K562 (cell line): ENCODE data around the gene WBP1L. TPM values are rescaled to one million over a fixed set of nuclear protein-coding genes. Genes with fewer than 3 reads are reported as not detected.

Experiments used
- ATAC-seq: fragments of 200-7000 bp; cut with Tn5 transposase; 3 replicates; pipeline ENCODE4 v1.9.1; 2020; ENCODE audit warnings: moderate library complexity
- BruUV-seq: library from RNA; stranded (reverse); fragments of 400-500 nt; replicated peaks from 2 replicates; lab custom pipeline; 2021; lab: Mats Ljungman, UMichigan
- CTCF ChIA-PET: fragments of 300-600 bp; formaldehyde crosslinking; extraction: SDS; loops from one replicate; lab custom pipeline; 2021; ENCODE audit warnings: low intra/inter-chr PET ratio; lab: Yijun Ruan, JAX
- POLR2A ChIA-PET: fragments of 300-600, 350-650 bp; sonication (Branson Sonifier 250); formaldehyde crosslinking; extraction: SDS; loops from one replicate; lab custom pipeline; 2021; ENCODE audit warnings: antibody characterized with exemption, inconsistent platforms; lab: Yijun Ruan, JAX
- DNase-seq, 4 experiments: peaks; one replicate each; pipeline versions ENCODE4 v3.0.0 to v3.0.0-alpha.2; 2011 to 2018; ENCODE audit warnings: low spot score in 3 of 4, mixed read lengths in 3 of 4; ENCODE audit errors: extremely low read depth in 1 of 4
- FAIRE-seq: peaks from 2 replicates; lab custom pipeline; 2011; peaks lifted over from hg19 to GRCh38; lab: Jason Lieb, UNC
- H2AFZ ChIP-seq: 2 replicates; pipeline ENCODE4 v1.6.0; 2011; ENCODE audit warnings: low read depth, low read length, control low read depth, inconsistent platforms
- H3K27ac ChIP-seq: fragments of 200-600 bp; 3 replicates; pipeline ENCODE4 v1.8.0; 2011; ENCODE audit warnings: low read depth, mild to moderate bottlenecking, control low read depth, inconsistent platforms, low read length, moderate library complexity, mixed read lengths; ENCODE audit errors: extremely low read depth
- H3K27me3 ChIP-seq, 2 experiments: fragments of 300-600 bp in 1 of 2; 2 replicates in 1 of 2; 3 replicates in 1 of 2; pipeline versions ENCODE4 v1.6.0 to v1.8.0; 2011; ENCODE audit warnings: inconsistent platforms in 2 of 2, low read length in 2 of 2, mild to moderate bottlenecking in 1 of 2, mixed read lengths in 1 of 2, moderate library complexity in 1 of 2; ENCODE audit not compliant: control insufficient read depth in 2 of 2, insufficient read depth in 2 of 2
- H3K36me3 ChIP-seq: fragments of 300-600 bp; 3 replicates; pipeline ENCODE4 v1.8.0; 2011; ENCODE audit warnings: mild to moderate bottlenecking, low read length, inconsistent platforms; ENCODE audit not compliant: control insufficient read depth, insufficient read depth
- H3K4me1 ChIP-seq, 2 experiments: fragments of 200-600 bp in 1 of 2; replicated peaks in 1 of 2; 2 replicates in 1 of 2; 3 replicates in 1 of 2; pipeline versions ENCODE4 v1.5.1 to v1.8.0; 2011; ENCODE audit warnings: inconsistent platforms in 2 of 2, low read length in 2 of 2, mild to moderate bottlenecking in 1 of 2, mixed read lengths in 1 of 2, moderate library complexity in 1 of 2; ENCODE audit not compliant: control insufficient read depth in 2 of 2, insufficient read depth in 2 of 2
- H3K4me2 ChIP-seq: 2 replicates; pipeline ENCODE4 v1.6.1; 2011; ENCODE audit warnings: low read length, control low read depth, inconsistent platforms, mixed read lengths; ENCODE audit not compliant: insufficient read depth
- H3K4me3 ChIP-seq: fragments of 200-600 bp; sonication (generic), shearing (Covaris generic); 2 replicates; pipeline ENCODE4 v1.5.1; 2016; ENCODE audit warnings: control low read depth, inconsistent platforms
- H3K79me2 ChIP-seq: fragments of 200-600 bp; 3 replicates; pipeline ENCODE4 v1.8.0; 2011; ENCODE audit warnings: low read length, inconsistent platforms; ENCODE audit not compliant: control insufficient read depth, insufficient read depth
- H3K9ac ChIP-seq, 2 experiments: 2 replicates each; pipeline versions ENCODE4 v1.6.0 to v1.6.1; 2011; ENCODE audit warnings: low read depth in 2 of 2, low read length in 2 of 2, control low read depth in 1 of 2, inconsistent platforms in 1 of 2, mild to moderate bottlenecking in 1 of 2, mixed read lengths in 1 of 2; ENCODE audit not compliant: insufficient read depth in 1 of 2
- H3K9me1 ChIP-seq: one replicate; pipeline ENCODE4 v1.6.0; 2011; ENCODE audit warnings: inconsistent platforms, mild to moderate bottlenecking, low read length, moderate library complexity; ENCODE audit not compliant: control insufficient read depth, insufficient read depth
- H3K9me3 ChIP-seq: replicated peaks from 2 replicates; pipeline ENCODE4 v1.5.1; 2011; ENCODE audit warnings: low read depth, low read length, inconsistent platforms; ENCODE audit not compliant: control insufficient read depth, insufficient read depth
- H4K20me1 ChIP-seq: replicated peaks from 2 replicates; pipeline ENCODE4 v1.6.1; 2011; ENCODE audit warnings: low read length, inconsistent platforms, mixed read lengths; ENCODE audit not compliant: control insufficient read depth, insufficient read depth
- EGR1 ChIP-seq: fragments of 450-650 bp; conservative IDR thresholded peaks from 2 replicates; pipeline ENCODE4 v1.6.1; 2017; ENCODE audit warnings: mild to moderate bottlenecking
- FOXK2 ChIP-seq, 2 experiments: fragments of 450-650 bp; IDR thresholded peaks in 1 of 2; conservative IDR thresholded peaks in 1 of 2; 2 replicates each; pipeline ENCODE4 v1.6.1; 2016; ENCODE audit warnings: low read depth in 2 of 2, mild to moderate bottlenecking in 1 of 2
- SRSF3 ChIP-seq: fragments of 200-400 bp; formaldehyde crosslinking; IDR thresholded peaks from 2 replicates; pipeline ENCODE4 v1.6.1; 2016; ENCODE audit warnings: mild to moderate bottlenecking, low read length, moderate library complexity; ENCODE audit not compliant: insufficient read depth
- STAG1 ChIP-seq: sonication (generic); formaldehyde crosslinking; IDR thresholded peaks from 2 replicates; pipeline ENCODE4 v1.5.0; 2020; ENCODE audit warnings: missing genetic modification reagents, borderline replicate concordance
- WGBS: fragments of 100-300 bp; shearing (Covaris generic); methylation state at CpG from one replicate; pipeline ENCODE4 v1.1.6; 2016; ENCODE audit warnings: low coverage, mixed read lengths; ENCODE audit not compliant: insufficient coverage; ENCODE audit errors: missing lambda C conversion rate; 5-methylcytosine and 5-hydroxymethylcytosine counted together
- in situ Hi-C: fragments of 300-500 bp; cut with MboI; formaldehyde crosslinking; loops from 4 replicates; pipeline ENCODE4 v1.15.0; 2018; ENCODE audit warnings: inconsistent platforms, mixed read lengths
- intact Hi-C: fragments of 100-400 bp; cut with micrococcal nuclease; formaldehyde crosslinking; loops from 2 replicates; pipeline ENCODE4 v1.14.2; 2022
- polyA plus RNA-seq, 8 experiments: library from polyadenylated mRNA; depleted of rRNA in 4 of 8; stranded (reverse) in 5 of 8; unstranded in 3 of 8; fragments of >200 nt; fragmentation: Nextera tagmentation in 2 of 8; fragmentation: Illumina TruSeq in 1 of 8; extraction: Ambion mirVana in 2 of 8; extraction: Trizol in 1 of 8; gene quantifications; 2 replicates each; pipeline versions ENCODE4 v1.2.1 to v1.2.3, GENCODE V29; 2011 to 2014; ENCODE audit warnings: inconsistent platforms in 1 of 8, missing spikeins in 1 of 8
- total RNA-seq, 7 experiments: library from RNA; depleted of rRNA in 6 of 7; stranded (reverse); fragments of >200 nt in 6 of 7; fragmentation: Illumina TruSeq in 2 of 7; extraction: Trizol in 2 of 7; gene quantifications; 2 replicates each; pipeline versions ENCODE4 v1.2.1 to v1.2.3, GENCODE V29; 2011 to 2021; ENCODE audit warnings: low replicate concordance in 1 of 7
- TF ChIP-seq, protein P1 (sequence below): IDR thresholded peaks from 2 replicates; pipeline ENCODE4 v1.6.1; 2011; ENCODE audit not compliant: insufficient read length; ENCODE audit errors: extremely low read depth
- TF ChIP-seq, protein P2 (sequence below): fragments of 450-650 bp; IDR thresholded peaks from 2 replicates; pipeline ENCODE4 v1.6.1; 2018; ENCODE audit not compliant: partially characterized antibody
- TF ChIP-seq, protein P3 (sequence below), 3 experiments: IDR thresholded peaks in 2 of 3; conservative IDR thresholded peaks in 1 of 3; 2 replicates each; pipeline ENCODE4 v1.5.1; 2011 to 2012; ENCODE audit warnings: low read length in 3 of 3, mild to moderate bottlenecking in 3 of 3, control low read depth in 2 of 3, improper control_type of control experiment in 1 of 3, inconsistent platforms in 1 of 3, low read depth in 1 of 3, mixed read lengths in 1 of 3, moderate library complexity in 1 of 3; ENCODE audit not compliant: insufficient read depth in 2 of 3

Gene WBP1L
- total and polyA plus RNA-seq, 9 of the 15 experiments (the other 6 are each of a cell fraction or from before 2014, with no cell fraction given) = 3.2 to 14.4 (median 11.3) TPM

DNA sequence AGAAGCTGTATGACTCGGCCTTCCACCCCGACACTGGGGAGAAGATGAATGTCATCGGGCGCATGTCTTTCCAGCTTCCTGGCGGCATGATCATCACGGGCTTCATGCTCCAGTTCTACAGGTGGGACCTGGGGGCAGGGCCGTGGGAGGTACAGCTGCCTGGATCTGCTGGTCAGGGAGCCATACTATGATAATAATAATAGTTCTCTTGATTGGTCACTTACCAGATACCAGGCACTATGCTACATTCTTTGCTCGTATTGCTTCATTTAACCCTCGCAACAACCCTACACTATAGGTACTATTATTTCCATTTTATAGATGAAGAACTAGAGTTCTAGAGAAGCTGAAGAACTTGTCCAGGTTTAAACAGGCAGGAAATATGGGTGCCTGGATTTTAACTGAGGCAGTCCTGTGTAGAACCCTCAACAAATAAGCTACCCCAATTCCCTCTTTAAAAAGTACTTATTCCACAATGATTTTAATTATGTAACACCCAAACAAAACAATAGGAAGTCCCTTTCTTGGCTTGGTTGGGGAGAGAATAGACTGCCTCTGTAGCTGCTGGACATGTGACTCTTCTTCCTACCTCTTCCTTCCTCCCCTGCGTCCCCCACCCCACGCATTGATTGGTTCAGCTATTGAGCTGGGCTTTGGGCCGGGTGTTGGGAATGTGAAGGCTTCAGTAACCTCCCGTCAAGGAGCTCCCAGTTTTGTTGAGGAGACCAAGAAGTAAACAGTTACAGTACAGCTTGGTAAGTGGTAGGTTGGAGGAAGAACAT, 16.5 kb upstream of the WBP1L start (continued):
- TF ChIP-seq STAG1 (CRISPR knock-in tag) = no peak
- no peak for TF ChIP-seq EGR1
- TF ChIP-seq, all 486 proteins: peak for 0

DNA sequence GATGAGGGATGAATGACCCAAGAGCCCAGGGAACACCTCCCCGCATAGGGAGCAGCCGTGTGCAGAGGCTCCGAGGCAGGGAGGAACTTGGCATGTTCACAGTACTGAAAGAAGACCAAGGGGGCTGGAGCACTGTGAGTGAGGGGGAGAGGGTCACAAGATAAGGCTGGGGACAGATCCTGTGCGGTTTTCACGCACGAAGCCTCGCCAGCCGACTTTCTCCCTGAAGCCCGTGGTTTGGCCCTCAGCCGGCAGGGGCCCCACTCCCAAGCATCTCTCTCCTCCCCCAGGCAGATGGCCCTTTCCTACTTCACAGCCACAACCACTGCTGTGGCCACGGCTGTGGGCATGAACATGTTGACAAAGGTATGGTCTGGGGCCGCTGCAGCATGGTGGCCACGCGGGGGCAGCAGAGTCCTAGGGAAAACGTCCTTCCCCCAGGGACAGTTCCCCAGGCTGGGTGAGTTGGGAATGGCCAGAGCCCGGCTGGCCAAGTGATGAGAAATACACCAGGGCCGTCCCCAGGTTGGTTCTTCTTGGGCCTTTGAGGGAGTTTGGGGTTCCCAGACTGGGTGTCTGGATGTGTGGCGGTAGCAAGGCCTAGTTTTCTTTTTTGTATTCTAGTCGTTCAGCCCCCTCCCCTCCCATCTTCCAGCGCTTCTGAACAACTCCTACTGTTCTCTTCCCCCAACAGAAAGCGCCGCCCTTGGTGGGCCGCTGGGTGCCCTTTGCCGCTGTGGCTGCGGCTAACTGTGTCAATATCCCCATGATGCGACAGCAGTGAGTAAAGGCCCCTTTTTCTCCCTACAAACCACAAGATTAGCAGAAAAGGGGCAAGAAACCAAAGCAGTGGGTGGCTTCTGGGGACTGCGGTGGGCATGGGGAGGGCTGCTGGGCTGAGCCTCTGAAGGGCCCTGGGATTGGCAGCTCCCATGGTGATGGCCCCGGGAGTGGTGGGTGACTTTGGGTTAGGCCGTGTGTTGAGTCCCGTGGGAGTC, 14.4 kb upstream of the WBP1L start:
- Histone ChIP-seq H3K36me3 (peaks cover 66% of the 10 kb centered on the region), H3K9ac (no peak overlapping the region), H3K27ac (no peak overlapping the region), H3K79me2 (no peaks in the 10 kb centered on the region), H3K4me2 (no peak overlapping the region), H3K27me3 (no peaks in the 10 kb centered on the region), H3K9me3 (no peaks in the 10 kb centered on the region), H3K4me1 (peaks cover 0 to 5% of the 10 kb centered on the region in 2 experiments; a peak in 1 of 5 replicates), H4K20me1 (no peaks in the 10 kb centered on the region), H3K4me3 (no peak overlapping the region), H3K9me1 (no peaks in the 10 kb centered on the region), H2AFZ (no peak overlapping the region)
- ATAC-seq (peak; percentile 99), DNase-seq (peak; percentile 69 to 76 (median 70)), FAIRE-seq (peak; percentile 70)
- CTCF ChIA-PET = interaction anchor here (0.6 to 2.7 kb wide), 5 partner anchors 172 to 605 kb away, joined by 3 to 17 read pairs (median 4); partner anchors contain the start of gene CNNM2
- POLR2A ChIA-PET = interaction anchor here (0.9 kb wide), 1 partner anchor 58 kb away, joined by 3 read pairs; no protein-coding TSS in a partner anchor
- intact Hi-C loops = loop anchor here (1.0 to 5.0 kb wide), 5 partner anchors 103 to 513 kb away; partner anchors contain the start of gene CNNM2
- in situ Hi-C loops = loop anchor here (5.0 kb wide), 2 partner anchors 103 to 338 kb away; no protein-coding TSS in a partner anchor
- BruUV-seq = no TSS peak
- 53% methylated on average over 18 of the region's 30 CpGs for WGBS
- TF ChIP-seq SRSF3 = no peak
- TF ChIP-seq, protein P1, sequence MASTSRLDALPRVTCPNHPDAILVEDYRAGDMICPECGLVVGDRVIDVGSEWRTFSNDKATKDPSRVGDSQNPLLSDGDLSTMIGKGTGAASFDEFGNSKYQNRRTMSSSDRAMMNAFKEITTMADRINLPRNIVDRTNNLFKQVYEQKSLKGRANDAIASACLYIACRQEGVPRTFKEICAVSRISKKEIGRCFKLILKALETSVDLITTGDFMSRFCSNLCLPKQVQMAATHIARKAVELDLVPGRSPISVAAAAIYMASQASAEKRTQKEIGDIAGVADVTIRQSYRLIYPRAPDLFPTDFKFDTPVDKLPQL = no peak
- TF ChIP-seq FOXK2 (conservative IDR thresholded peaks at IDR 0.05 in 1 of 2, IDR thresholded peaks at IDR 0.05 in 1 of 2; ENCODE audit: low read depth in 2 of 2) = peak; percentile 58 to 69; a peak in 3 of 4 replicates
- TF ChIP-seq, protein P2, sequence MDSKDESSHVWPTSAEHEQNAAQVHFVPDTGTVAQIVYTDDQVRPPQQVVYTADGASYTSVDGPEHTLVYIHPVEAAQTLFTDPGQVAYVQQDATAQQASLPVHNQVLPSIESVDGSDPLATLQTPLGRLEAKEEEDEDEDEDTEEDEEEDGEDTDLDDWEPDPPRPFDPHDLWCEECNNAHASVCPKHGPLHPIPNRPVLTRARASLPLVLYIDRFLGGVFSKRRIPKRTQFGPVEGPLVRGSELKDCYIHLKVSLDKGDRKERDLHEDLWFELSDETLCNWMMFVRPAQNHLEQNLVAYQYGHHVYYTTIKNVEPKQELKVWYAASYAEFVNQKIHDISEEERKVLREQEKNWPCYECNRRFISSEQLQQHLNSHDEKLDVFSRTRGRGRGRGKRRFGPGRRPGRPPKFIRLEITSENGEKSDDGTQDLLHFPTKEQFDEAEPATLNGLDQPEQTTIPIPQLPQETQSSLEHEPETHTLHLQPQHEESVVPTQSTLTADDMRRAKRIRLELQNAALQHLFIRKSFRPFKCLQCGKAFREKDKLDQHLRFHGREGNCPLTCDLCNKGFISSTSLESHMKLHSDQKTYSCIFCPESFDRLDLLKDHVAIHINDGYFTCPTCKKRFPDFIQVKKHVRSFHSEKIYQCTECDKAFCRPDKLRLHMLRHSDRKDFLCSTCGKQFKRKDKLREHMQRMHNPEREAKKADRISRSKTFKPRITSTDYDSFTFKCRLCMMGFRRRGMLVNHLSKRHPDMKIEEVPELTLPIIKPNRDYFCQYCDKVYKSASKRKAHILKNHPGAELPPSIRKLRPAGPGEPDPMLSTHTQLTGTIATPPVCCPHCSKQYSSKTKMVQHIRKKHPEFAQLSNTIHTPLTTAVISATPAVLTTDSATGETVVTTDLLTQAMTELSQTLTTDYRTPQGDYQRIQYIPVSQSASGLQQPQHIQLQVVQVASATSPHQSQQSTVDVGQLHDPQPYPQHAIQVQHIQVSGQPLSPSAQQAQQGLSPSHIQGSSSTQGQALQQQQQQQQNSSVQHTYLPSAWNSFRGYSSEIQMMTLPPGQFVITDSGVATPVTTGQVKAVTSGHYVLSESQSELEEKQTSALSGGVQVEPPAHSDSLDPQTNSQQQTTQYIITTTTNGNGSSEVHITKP = no peak
- TF ChIP-seq, protein P3, sequence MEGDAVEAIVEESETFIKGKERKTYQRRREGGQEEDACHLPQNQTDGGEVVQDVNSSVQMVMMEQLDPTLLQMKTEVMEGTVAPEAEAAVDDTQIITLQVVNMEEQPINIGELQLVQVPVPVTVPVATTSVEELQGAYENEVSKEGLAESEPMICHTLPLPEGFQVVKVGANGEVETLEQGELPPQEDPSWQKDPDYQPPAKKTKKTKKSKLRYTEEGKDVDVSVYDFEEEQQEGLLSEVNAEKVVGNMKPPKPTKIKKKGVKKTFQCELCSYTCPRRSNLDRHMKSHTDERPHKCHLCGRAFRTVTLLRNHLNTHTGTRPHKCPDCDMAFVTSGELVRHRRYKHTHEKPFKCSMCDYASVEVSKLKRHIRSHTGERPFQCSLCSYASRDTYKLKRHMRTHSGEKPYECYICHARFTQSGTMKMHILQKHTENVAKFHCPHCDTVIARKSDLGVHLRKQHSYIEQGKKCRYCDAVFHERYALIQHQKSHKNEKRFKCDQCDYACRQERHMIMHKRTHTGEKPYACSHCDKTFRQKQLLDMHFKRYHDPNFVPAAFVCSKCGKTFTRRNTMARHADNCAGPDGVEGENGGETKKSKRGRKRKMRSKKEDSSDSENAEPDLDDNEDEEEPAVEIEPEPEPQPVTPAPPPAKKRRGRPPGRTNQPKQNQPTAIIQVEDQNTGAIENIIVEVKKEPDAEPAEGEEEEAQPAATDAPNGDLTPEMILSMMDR (IDR thresholded peaks at IDR 0.05 in 2 of 3, conservative IDR thresholded peaks at IDR 0.05 in 1 of 3; ENCODE audit: insufficient read depth in 2 of 3, low read depth in 1 of 3, low read length in 3 of 3) = peak; percentile 79 to 86 (median 82)
